SK-N-SH (cell line): ENCODE results near the gene SCARB1. TPM values are rescaled to one million over a fixed set of nuclear protein-coding genes. Genes with fewer than 3 reads are reported as not detected.
A peak's percentile ranks its signal among the peaks of the same experiment; 100 is the strongest.

ENCODE experiments used
- CTCF ChIA-PET: fragments of 300-600, 350-600 bp; formaldehyde crosslinking; extraction: SDS; loops from one replicate; lab custom pipeline; 2021; lab: Yijun Ruan, JAX
- POLR2A ChIA-PET: fragments of 350-600 bp; sonication (Branson Sonifier 250); formaldehyde crosslinking; extraction: SDS; loops from one replicate; lab custom pipeline; 2020; ENCODE audit warnings: antibody characterized with exemption, inconsistent platforms; lab: Yijun Ruan, JAX
- DNase-seq: peaks from one replicate; pipeline ENCODE4 v3.0.0; 2012
- H2AFZ ChIP-seq: fragments of 200-600 bp; sonication (generic); 2 replicates; pipeline ENCODE4 v1.8.1; 2016; ENCODE audit warnings: antibody characterized with exemption, mild to moderate bottlenecking, low read depth
- H3F3A ChIP-seq: fragments of 200-600 bp; sonication (generic); replicated peaks from 2 replicates; pipeline ENCODE3; 2016; ENCODE audit warnings: antibody characterized with exemption, mild to moderate bottlenecking; ENCODE audit not compliant: insufficient read depth
- H3K27ac ChIP-seq, 2 experiments: fragments of 200-500 bp in 1 of 2; fragments of 200-600 bp in 1 of 2; sonication (Bioruptor generic) in 1 of 2; sonication (generic), shearing (Covaris generic) in 1 of 2; 2 replicates each; pipeline versions ENCODE4 v1.5.1 to v1.6.1; 2014 to 2016; ENCODE audit warnings: low read depth in 2 of 2, inconsistent platforms in 1 of 2, low read length in 1 of 2, mild to moderate bottlenecking in 1 of 2, mixed read lengths in 1 of 2
- H3K27me3 ChIP-seq: fragments of 200-600 bp; sonication (generic), shearing (Covaris generic); 2 replicates; pipeline ENCODE4 v1.6.1; 2016; ENCODE audit warnings: mixed run types; ENCODE audit not compliant: insufficient read depth
- H3K36me3 ChIP-seq, 2 experiments: fragments of 200-500 bp in 1 of 2; fragments of 200-600 bp in 1 of 2; sonication (Bioruptor generic) in 1 of 2; sonication (generic) in 1 of 2; replicated peaks in 1 of 2; 2 replicates each; pipeline versions ENCODE3 to v1.5.1; 2014 to 2016; ENCODE audit warnings: low read length in 1 of 2, mild to moderate bottlenecking in 1 of 2; ENCODE audit not compliant: insufficient read depth in 2 of 2, control insufficient read depth in 1 of 2
- H3K4me1 ChIP-seq, 2 experiments: fragments of 200-500 bp in 1 of 2; fragments of 200-600 bp in 1 of 2; sonication (Bioruptor generic) in 1 of 2; sonication (generic), shearing (Covaris generic) in 1 of 2; 2 replicates each; pipeline versions ENCODE4 v1.5.1 to v1.6.1; 2014 to 2016; ENCODE audit warnings: low read depth in 1 of 2, low read length in 1 of 2, mixed run types in 1 of 2; ENCODE audit not compliant: insufficient read depth in 2 of 2, control insufficient read depth in 1 of 2
- H3K4me2 ChIP-seq: fragments of 200-600 bp; sonication (generic), shearing (Covaris generic); 2 replicates; pipeline ENCODE4 v1.6.1; 2017; ENCODE audit warnings: mixed run types
- H3K4me3 ChIP-seq, 2 experiments: fragments of 200-500 bp in 1 of 2; fragments of 200-600 bp in 1 of 2; sonication (Bioruptor generic) in 1 of 2; sonication (generic), shearing (Covaris generic) in 1 of 2; 2 replicates each; pipeline versions ENCODE4 v1.5.1 to v1.8.1; 2014 to 2016; ENCODE audit warnings: low read depth in 2 of 2, inconsistent platforms in 1 of 2, low read length in 1 of 2, mild to moderate bottlenecking in 1 of 2, mixed read lengths in 1 of 2, moderate library complexity in 1 of 2
- H3K79me2 ChIP-seq: fragments of 200-600 bp; sonication (generic); 2 replicates; pipeline ENCODE4 v1.8.1; 2017; ENCODE audit warnings: mild to moderate bottlenecking; ENCODE audit not compliant: insufficient read depth
- H3K9ac ChIP-seq: fragments of 200-600 bp; sonication (generic); 2 replicates; pipeline ENCODE4 v1.6.1; 2017; ENCODE audit warnings: mixed run types
- H3K9me2 ChIP-seq: fragments of 200-600 bp; sonication (generic); 2 replicates; pipeline ENCODE4 v1.6.1; 2017; ENCODE audit warnings: mixed run types
- H3K9me3 ChIP-seq: fragments of 200-600 bp; sonication (generic); 2 replicates; pipeline ENCODE4 v1.6.1; 2017; ENCODE audit warnings: mixed run types, mild to moderate bottlenecking, moderate library complexity
- H4K20me1 ChIP-seq: fragments of 200-600 bp; sonication (generic); 2 replicates; pipeline ENCODE4 v1.6.1; 2017; ENCODE audit warnings: mild to moderate bottlenecking, mixed run types; ENCODE audit not compliant: insufficient read depth
- CHD2 ChIP-seq: fragments of 150-350 bp; IDR thresholded peaks from 2 replicates; pipeline ENCODE4 v1.6.1; 2018; ENCODE audit warnings: low read length; ENCODE audit not compliant: partially characterized antibody
- ELF1 ChIP-seq: IDR thresholded peaks from 2 replicates; pipeline ENCODE4 v1.4.0; 2012
- EP300 ChIP-seq, 2 experiments: IDR thresholded peaks; 2 replicates each; pipeline versions ENCODE4 v1.4.0 to v1.6.1; 2012; ENCODE audit warnings: borderline replicate concordance in 1 of 2, low read depth in 1 of 2, low read length in 1 of 2
- EZH2phosphoT487 ChIP-seq: fragments of 200-600 bp; sonication (generic); IDR thresholded peaks from 2 replicates; pipeline ENCODE4 v1.6.1; 2017; ENCODE audit warnings: low read depth, mixed run types, mild to moderate bottlenecking, antibody characterized with exemption, moderate library complexity, borderline replicate concordance
- FOSL2 ChIP-seq: IDR thresholded peaks from 2 replicates; pipeline ENCODE4 v1.4.0; 2012; ENCODE audit warnings: low read depth, mild to moderate bottlenecking, moderate library complexity, borderline replicate concordance
- FOXM1 ChIP-seq: IDR thresholded peaks from 2 replicates; pipeline ENCODE4 v1.4.0; 2012; ENCODE audit warnings: low read depth, mild to moderate bottlenecking
- GABPA ChIP-seq: IDR thresholded peaks from 2 replicates; pipeline ENCODE4 v1.4.0; 2012; ENCODE audit warnings: low read depth, mild to moderate bottlenecking
- IRF3 ChIP-seq: fragments of 150-350 bp; IDR thresholded peaks from 2 replicates; pipeline ENCODE4 v1.6.1; 2016; ENCODE audit warnings: mild to moderate bottlenecking, low read depth, low read length
- JUND ChIP-seq: IDR thresholded peaks from 2 replicates; pipeline ENCODE4 v1.4.0; 2012
- MEF2A ChIP-seq: IDR thresholded peaks from 2 replicates; pipeline ENCODE4 v1.4.0; 2012; ENCODE audit warnings: low read depth, borderline replicate concordance
- MXI1 ChIP-seq: IDR thresholded peaks from 2 replicates; pipeline ENCODE4 v1.6.1; 2012; ENCODE audit warnings: mild to moderate bottlenecking, low read depth, low read length, improper control_type of control experiment
- NFIC ChIP-seq: IDR thresholded peaks from 2 replicates; pipeline ENCODE4 v1.4.0; 2012; ENCODE audit warnings: borderline replicate concordance
- NRF1 ChIP-seq: IDR thresholded peaks from 2 replicates; pipeline ENCODE4 v1.6.1; 2012; ENCODE audit warnings: low read depth, mild to moderate bottlenecking, low read length
- RCOR1 ChIP-seq: fragments of 150-350 bp; IDR thresholded peaks from 2 replicates; pipeline ENCODE4 v1.6.1; 2017; ENCODE audit warnings: antibody characterized with exemption, low read length
- RFX5 ChIP-seq: IDR thresholded peaks from 2 replicates; pipeline ENCODE4 v1.6.1; 2012; ENCODE audit warnings: mild to moderate bottlenecking, improper control_type of control experiment, low read length
- RXRA ChIP-seq: IDR thresholded peaks from 2 replicates; pipeline ENCODE4 v1.4.0; 2012; ENCODE audit warnings: low read depth, mild to moderate bottlenecking, borderline replicate concordance
- SMC3 ChIP-seq: IDR thresholded peaks from 2 replicates; pipeline ENCODE4 v1.6.1; 2012; ENCODE audit warnings: low read depth, low read length, improper control_type of control experiment
- TAF1 ChIP-seq: IDR thresholded peaks from 2 replicates; pipeline ENCODE4 v1.6.1; 2012; ENCODE audit warnings: low read depth, mild to moderate bottlenecking, low read length, moderate library complexity, borderline replicate concordance
- TEAD4 ChIP-seq: IDR thresholded peaks from 2 replicates; pipeline ENCODE4 v1.4.0; 2012; ENCODE audit warnings: mild to moderate bottlenecking, borderline replicate concordance; ENCODE audit not compliant: insufficient read depth
- USF1 ChIP-seq: IDR thresholded peaks from 2 replicates; pipeline ENCODE4 v1.4.0; 2012; ENCODE audit warnings: low read depth, borderline replicate concordance
- USF2 ChIP-seq: fragments of 150-350 bp; IDR thresholded peaks from 2 replicates; pipeline ENCODE4 v1.6.1; 2017; ENCODE audit warnings: antibody characterized with exemption, low read length, low read depth, borderline replicate concordance
- YY1 ChIP-seq: IDR thresholded peaks from 2 replicates; pipeline ENCODE4 v1.4.0; 2012; ENCODE audit warnings: low read depth, mild to moderate bottlenecking
- ZBTB33 ChIP-seq: IDR thresholded peaks from 2 replicates; pipeline ENCODE4 v1.4.0; 2012; ENCODE audit warnings: low read depth, borderline replicate concordance
- WGBS: methylation state at CpG from one replicate; pipeline ENCODE4 v1.1.6; 2017; ENCODE audit warnings: low lambda C conversion rate; 5-methylcytosine and 5-hydroxymethylcytosine counted together
- polyA plus RNA-seq, 3 experiments: library from polyadenylated mRNA; depleted of rRNA; stranded (reverse); fragments of >200 nt; gene quantifications; 2 replicates each; pipeline ENCODE4 v1.2.3, GENCODE V29; 2012
- TF ChIP-seq, protein P1 (sequence below): fragments of 200-600 bp; sonication (generic); IDR thresholded peaks from 2 replicates; pipeline ENCODE4 v1.6.1; 2017; ENCODE audit warnings: antibody characterized with exemption, mild to moderate bottlenecking, moderate library complexity
- TF ChIP-seq, protein P2 (sequence below): IDR thresholded peaks from 2 replicates; pipeline ENCODE4; 2012

The SCARB1 gene
- polyA plus RNA-seq, 1 of the 3 experiments (the other 2 are of a cell fraction) = 33.0 TPM

- Histone ChIP-seq H3K4me3 (no peak overlapping the region), H3K27me3 (no peaks in the 10 kb centered on the region), H3K9me3 (no peaks in the 10 kb centered on the region), H3K4me1 (peaks cover 6 to 65% of the 10 kb centered on the region in 2 experiments; a peak in 2 of 4 replicates), H3F3A (no peaks in the 10 kb centered on the region), H3K27ac (peak overlapping the region; percentile 53 to 96), H3K4me2 (peak overlapping the region; percentile 39), H3K36me3 (no peaks in the 10 kb centered on the region), H3K9ac (0 out of 2 replicates have a peak overlapping the region, but pooled peaks have one; percentile 29), H2AFZ (peak overlapping the region; percentile 64), H4K20me1 (no peaks in the 10 kb centered on the region), H3K79me2 (no peaks in the 10 kb centered on the region), H3K9me2 (no peaks in the 10 kb centered on the region)
- WGBS = 30% methylated on average over 12 of the region's 16 CpGs
- POLR2A ChIA-PET = interaction anchor here (0.8 to 1.8 kb wide), 13 partner anchors 9 to 101 kb away, joined by 3 to 10 read pairs (median 5); partner anchors contain the start of genes SCARB1 and UBC
- CTCF ChIA-PET = interaction anchor here (1.0 to 2.2 kb wide), 3 partner anchors 49 to 83 kb away, joined by 3 to 6 read pairs (median 4); no protein-coding TSS in a partner anchor
- peak; percentile 96 for DNase-seq
- no peak for TF ChIP-seq JUND
- 0 out of 2 replicates have a peak, but pooled peaks have one; percentile 4 for TF ChIP-seq FOSL2
- TF ChIP-seq RXRA = peak; percentile 42; the same call in 1 of the 2 replicates
- TF ChIP-seq RFX5 = no peak
- no peak for TF ChIP-seq USF1
- peak; percentile 94 for TF ChIP-seq NFIC
- TF ChIP-seq USF2 = no peak
- TF ChIP-seq ZBTB33 = no peak
- TF ChIP-seq YY1 = no peak
- TF ChIP-seq CHD2 = peak; percentile 94
- TF ChIP-seq MEF2A = no peak
- peak in 1 of 2 experiments; percentile 89; a peak in 2 of 4 replicates for TF ChIP-seq EP300 (IDR thresholded peaks at IDR 0.05; ENCODE audit: borderline replicate concordance in 1 of 2, low read depth in 1 of 2, low read length in 1 of 2)
- TF ChIP-seq GABPA = no peak
- peak; percentile 82 for TF ChIP-seq RCOR1
- TF ChIP-seq, protein P1, sequence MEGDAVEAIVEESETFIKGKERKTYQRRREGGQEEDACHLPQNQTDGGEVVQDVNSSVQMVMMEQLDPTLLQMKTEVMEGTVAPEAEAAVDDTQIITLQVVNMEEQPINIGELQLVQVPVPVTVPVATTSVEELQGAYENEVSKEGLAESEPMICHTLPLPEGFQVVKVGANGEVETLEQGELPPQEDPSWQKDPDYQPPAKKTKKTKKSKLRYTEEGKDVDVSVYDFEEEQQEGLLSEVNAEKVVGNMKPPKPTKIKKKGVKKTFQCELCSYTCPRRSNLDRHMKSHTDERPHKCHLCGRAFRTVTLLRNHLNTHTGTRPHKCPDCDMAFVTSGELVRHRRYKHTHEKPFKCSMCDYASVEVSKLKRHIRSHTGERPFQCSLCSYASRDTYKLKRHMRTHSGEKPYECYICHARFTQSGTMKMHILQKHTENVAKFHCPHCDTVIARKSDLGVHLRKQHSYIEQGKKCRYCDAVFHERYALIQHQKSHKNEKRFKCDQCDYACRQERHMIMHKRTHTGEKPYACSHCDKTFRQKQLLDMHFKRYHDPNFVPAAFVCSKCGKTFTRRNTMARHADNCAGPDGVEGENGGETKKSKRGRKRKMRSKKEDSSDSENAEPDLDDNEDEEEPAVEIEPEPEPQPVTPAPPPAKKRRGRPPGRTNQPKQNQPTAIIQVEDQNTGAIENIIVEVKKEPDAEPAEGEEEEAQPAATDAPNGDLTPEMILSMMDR = no peak
- TF ChIP-seq, protein P2, sequence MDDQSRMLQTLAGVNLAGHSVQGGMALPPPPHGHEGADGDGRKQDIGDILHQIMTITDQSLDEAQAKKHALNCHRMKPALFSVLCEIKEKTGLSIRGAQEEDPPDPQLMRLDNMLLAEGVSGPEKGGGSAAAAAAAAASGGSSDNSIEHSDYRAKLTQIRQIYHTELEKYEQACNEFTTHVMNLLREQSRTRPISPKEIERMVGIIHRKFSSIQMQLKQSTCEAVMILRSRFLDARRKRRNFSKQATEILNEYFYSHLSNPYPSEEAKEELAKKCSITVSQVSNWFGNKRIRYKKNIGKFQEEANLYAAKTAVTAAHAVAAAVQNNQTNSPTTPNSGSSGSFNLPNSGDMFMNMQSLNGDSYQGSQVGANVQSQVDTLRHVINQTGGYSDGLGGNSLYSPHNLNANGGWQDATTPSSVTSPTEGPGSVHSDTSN = peak; percentile 50
- TF ChIP-seq NRF1 = no peak
- TF ChIP-seq MXI1 = peak; percentile 96
- no peak for TF ChIP-seq TEAD4
- 0 out of 2 replicates have a peak, but pooled peaks have one; percentile 3 for TF ChIP-seq SMC3
- TF ChIP-seq FOXM1 = no peak
- TF ChIP-seq EZH2phosphoT487 = no peak
- TF ChIP-seq TAF1 = no peak
- TF ChIP-seq IRF3 = no peak
- no peak for TF ChIP-seq ELF1
These were observed 25.5 kb downstream of the SCARB1 start for GRCh38 chr12:124837958-124838803.
